ENCODE measurements around the gene NAV2.

Gene NAV2

GRCh38 chr11:20110908-20111669 lies 398.5 kb downstream of the NAV2 start:
- Histone ChIP-seq H3K9me3 (ENCODE audit: control extremely low read depth in 1 of 5, control insufficient read depth in 4 of 5, insufficient read depth in 2 of 5, low read depth in 1 of 5, low read length in 4 of 5) (no peaks in the 10 kb centered on the region), H3K4me1 (ENCODE audit: control extremely low read depth in 1 of 4, control insufficient read depth in 4 of 4, insufficient read depth in 4 of 4, low read length in 3 of 4) (peaks cover 0 to 12% (median 0%) of the 10 kb centered on the region in 4 experiments), H3K4me3 (ENCODE audit: control insufficient read depth in 1 of 7, extremely low read depth in 1 of 7, insufficient read depth in 4 of 7, low read depth in 2 of 7, low read length in 6 of 7) (no peak overlapping the region), H3K36me3 (ENCODE audit: control insufficient read depth in 4 of 4, insufficient read depth in 4 of 4, low read length in 3 of 4) (no peaks in the 10 kb centered on the region), H3K27me3 (replicated peaks in 2 of 5; ENCODE audit: control insufficient read depth in 4 of 5, insufficient read depth in 5 of 5, low read length in 4 of 5) (peaks cover 0 to 2% (median 0%) of the 10 kb centered on the region in 5 experiments), H3K27ac (ENCODE audit: insufficient read depth in 1 of 2, low read depth in 1 of 2, low read length in 2 of 2, poor library complexity in 1 of 2, severe bottlenecking in 2 of 2) (no peak overlapping the region)
- CTCF ChIA-PET: interaction anchor here (0.7 to 5.7 kb wide), 9 partner anchors 17 to 163 kb away, joined by 3 to 35 read pairs (median 7); no protein-coding TSS in a partner anchor
- POLR2A ChIA-PET: no interaction called here
- WGBS (ENCODE audit: insufficient coverage): 18% methylated on average over 6 of the region's 8 CpGs
- peak; percentile 50 to 65 (median 64) for DNase-seq

GRCh38 chr11:20111871-20112270 lies 399.2 kb downstream of the NAV2 start:
- 80% methylated on average over 1 of the region's 1 CpG for WGBS (ENCODE audit: insufficient coverage)
- no peak overlapping the region for H3K27ac ChIP-seq (ENCODE audit: insufficient read depth in 1 of 2, low read depth in 1 of 2, low read length in 2 of 2, poor library complexity in 1 of 2, severe bottlenecking in 2 of 2)
- no peak for DNase-seq
- H3K4me1 ChIP-seq (ENCODE audit: control extremely low read depth in 1 of 4, control insufficient read depth in 4 of 4, insufficient read depth in 4 of 4, low read length in 3 of 4): peaks cover 0 to 12% (median 0%) of the 10 kb centered on the region in 4 experiments
- no peaks in the 10 kb centered on the region for H3K36me3 ChIP-seq (ENCODE audit: control insufficient read depth in 4 of 4, insufficient read depth in 4 of 4, low read length in 3 of 4)
- peaks cover 0 to 2% (median 0%) of the 10 kb centered on the region in 5 experiments for H3K27me3 ChIP-seq (replicated peaks in 2 of 5; ENCODE audit: control insufficient read depth in 4 of 5, insufficient read depth in 5 of 5, low read length in 4 of 5)
- ChIA-PET POLR2A (no interaction called here), CTCF (interaction anchor here (0.7 to 5.7 kb wide), 10 partner anchors 8 to 163 kb away, joined by 3 to 35 read pairs (median 7); no protein-coding TSS in a partner anchor)
- no peaks in the 10 kb centered on the region for H3K9me3 ChIP-seq (ENCODE audit: control extremely low read depth in 1 of 5, control insufficient read depth in 4 of 5, insufficient read depth in 2 of 5, low read depth in 1 of 5, low read length in 4 of 5)
- no peak overlapping the region for H3K4me3 ChIP-seq (ENCODE audit: control insufficient read depth in 1 of 7, extremely low read depth in 1 of 7, insufficient read depth in 4 of 7, low read depth in 2 of 7, low read length in 6 of 7)

GRCh38 chr11:20112291-20113148 lies 399.9 kb downstream of the NAV2 start:
- ChIA-PET CTCF (interaction anchor here (0.7 to 5.7 kb wide), 10 partner anchors 9 to 164 kb away, joined by 3 to 35 read pairs (median 6); no protein-coding TSS in a partner anchor), POLR2A (no interaction called here)
- no peak overlapping the region for H3K27ac ChIP-seq (ENCODE audit: insufficient read depth in 1 of 2, low read depth in 1 of 2, low read length in 2 of 2, poor library complexity in 1 of 2, severe bottlenecking in 2 of 2)
- peak; percentile 18 to 77 (median 60) for DNase-seq
- H3K4me1 ChIP-seq (ENCODE audit: control extremely low read depth in 1 of 4, control insufficient read depth in 4 of 4, insufficient read depth in 4 of 4, low read length in 3 of 4): peaks cover 0 to 12% (median 0%) of the 10 kb centered on the region in 4 experiments
- H3K9me3 ChIP-seq (ENCODE audit: control extremely low read depth in 1 of 5, control insufficient read depth in 4 of 5, insufficient read depth in 2 of 5, low read depth in 1 of 5, low read length in 4 of 5): no peaks in the 10 kb centered on the region
- no peaks in the 10 kb centered on the region for H3K36me3 ChIP-seq (ENCODE audit: control insufficient read depth in 4 of 4, insufficient read depth in 4 of 4, low read length in 3 of 4)
- H3K4me3 ChIP-seq (ENCODE audit: control insufficient read depth in 1 of 7, extremely low read depth in 1 of 7, insufficient read depth in 4 of 7, low read depth in 2 of 7, low read length in 6 of 7): no peak overlapping the region
- WGBS (ENCODE audit: insufficient coverage): 61% methylated on average over 13 of the region's 15 CpGs
- H3K27me3 ChIP-seq (replicated peaks in 2 of 5; ENCODE audit: control insufficient read depth in 4 of 5, insufficient read depth in 5 of 5, low read length in 4 of 5): peaks cover 0 to 2% (median 0%) of the 10 kb centered on the region in 5 experiments

- Histone ChIP-seq H3K9me3 (ENCODE audit: control extremely low read depth in 1 of 5, control insufficient read depth in 4 of 5, insufficient read depth in 2 of 5, low read depth in 1 of 5, low read length in 4 of 5) (no peaks in the 10 kb centered on the region), H3K36me3 (ENCODE audit: control insufficient read depth in 4 of 4, insufficient read depth in 4 of 4, low read length in 3 of 4) (no peaks in the 10 kb centered on the region), H3K4me1 (ENCODE audit: control extremely low read depth in 1 of 4, control insufficient read depth in 4 of 4, insufficient read depth in 4 of 4, low read length in 3 of 4) (peaks cover 0 to 12% (median 0%) of the 10 kb centered on the region in 4 experiments), H3K27ac (ENCODE audit: insufficient read depth in 1 of 2, low read depth in 1 of 2, low read length in 2 of 2, poor library complexity in 1 of 2, severe bottlenecking in 2 of 2) (no peak overlapping the region), H3K4me3 (ENCODE audit: control insufficient read depth in 1 of 7, extremely low read depth in 1 of 7, insufficient read depth in 4 of 7, low read depth in 2 of 7, low read length in 6 of 7) (no peak overlapping the region), H3K27me3 (replicated peaks in 2 of 5; ENCODE audit: control insufficient read depth in 4 of 5, insufficient read depth in 5 of 5, low read length in 4 of 5) (peaks cover 0 to 2% (median 0%) of the 10 kb centered on the region in 5 experiments)
- DNase-seq: peak in 2 of 3 donors; percentile 28 to 37
- 0% methylated on average over 1 of the region's 5 CpGs for WGBS (ENCODE audit: insufficient coverage)
- CTCF ChIA-PET: interaction anchor here (0.8 to 5.7 kb wide), 8 partner anchors 9 to 243 kb away, joined by 3 to 35 read pairs (median 6); no protein-coding TSS in a partner anchor
- POLR2A ChIA-PET: no interaction called here
These were observed 400.5 kb downstream of the NAV2 start for GRCh38 chr11:20113149-20113438.

- Histone ChIP-seq H3K4me1 (ENCODE audit: control extremely low read depth in 1 of 4, control insufficient read depth in 4 of 4, insufficient read depth in 4 of 4, low read length in 3 of 4) (peaks cover 0 to 12% (median 0%) of the 10 kb centered on the region in 4 experiments), H3K36me3 (ENCODE audit: control insufficient read depth in 4 of 4, insufficient read depth in 4 of 4, low read length in 3 of 4) (peaks cover 0 to 2% (median 0%) of the 10 kb centered on the region in 4 experiments), H3K27me3 (replicated peaks in 2 of 5; ENCODE audit: control insufficient read depth in 4 of 5, insufficient read depth in 5 of 5, low read length in 4 of 5) (peaks cover 0 to 2% (median 0%) of the 10 kb centered on the region in 5 experiments), H3K27ac (ENCODE audit: insufficient read depth in 1 of 2, low read depth in 1 of 2, low read length in 2 of 2, poor library complexity in 1 of 2, severe bottlenecking in 2 of 2) (no peak overlapping the region), H3K4me3 (ENCODE audit: control insufficient read depth in 1 of 7, extremely low read depth in 1 of 7, insufficient read depth in 4 of 7, low read depth in 2 of 7, low read length in 6 of 7) (no peak overlapping the region), H3K9me3 (ENCODE audit: control extremely low read depth in 1 of 5, control insufficient read depth in 4 of 5, insufficient read depth in 2 of 5, low read depth in 1 of 5, low read length in 4 of 5) (no peaks in the 10 kb centered on the region)
- no peak for DNase-seq
- ChIA-PET POLR2A (no interaction called here), CTCF (interaction anchor here (5.7 kb wide), 1 partner anchor 19 kb away, joined by 30 read pairs; no protein-coding TSS in a partner anchor)
- 92% methylated on average over 10 of the region's 10 CpGs for WGBS (ENCODE audit: insufficient coverage)
These were observed 402.0 kb downstream of the NAV2 start for GRCh38 chr11:20114588-20114987.

GRCh38 chr11:20116825-20117224 lies 404.2 kb downstream of the NAV2 start:
- no CpG with 5 or more reads among the region's 1 CpG for WGBS (ENCODE audit: insufficient coverage)
- ChIA-PET POLR2A (no interaction called here), CTCF (interaction anchor here (1.1 to 4.1 kb wide), 4 partner anchors 8 to 167 kb away, joined by 4 to 25 read pairs (median 5); no protein-coding TSS in a partner anchor)
- H3K27ac ChIP-seq (ENCODE audit: insufficient read depth in 1 of 2, low read depth in 1 of 2, low read length in 2 of 2, poor library complexity in 1 of 2, severe bottlenecking in 2 of 2): no peak overlapping the region
- H3K9me3 ChIP-seq (ENCODE audit: control extremely low read depth in 1 of 5, control insufficient read depth in 4 of 5, insufficient read depth in 2 of 5, low read depth in 1 of 5, low read length in 4 of 5): no peaks in the 10 kb centered on the region
- DNase-seq: no peak
- H3K4me3 ChIP-seq (ENCODE audit: control insufficient read depth in 1 of 7, extremely low read depth in 1 of 7, insufficient read depth in 4 of 7, low read depth in 2 of 7, low read length in 6 of 7): no peak overlapping the region
- H3K36me3 ChIP-seq (ENCODE audit: control insufficient read depth in 4 of 4, insufficient read depth in 4 of 4, low read length in 3 of 4): peaks cover 0 to 2% (median 0%) of the 10 kb centered on the region in 4 experiments
- H3K4me1 ChIP-seq (ENCODE audit: control extremely low read depth in 1 of 4, control insufficient read depth in 4 of 4, insufficient read depth in 4 of 4, low read length in 3 of 4): peaks cover 0 to 12% (median 0%) of the 10 kb centered on the region in 4 experiments
- peaks cover 0 to 5% (median 0%) of the 10 kb centered on the region in 5 experiments for H3K27me3 ChIP-seq (replicated peaks in 2 of 5; ENCODE audit: control insufficient read depth in 4 of 5, insufficient read depth in 5 of 5, low read length in 4 of 5)
